HEK293 (cell line): ENCODE results near the gene ABCA2.

Experiments
- BCL6B ChIP-seq: fragments of 450-650 bp; formaldehyde crosslinking; IDR thresholded peaks from 2 replicates; pipeline ENCODE4 v1.5.1; 2017; ENCODE audit warnings: missing biosample characterization, missing genetic modification characterization
- GLIS1 ChIP-seq: fragments of 450-650 bp; formaldehyde crosslinking; IDR thresholded peaks from 2 replicates; pipeline ENCODE4 v1.5.1; 2016; ENCODE audit warnings: missing biosample characterization, missing genetic modification characterization
- HOXA7 ChIP-seq: sonication (generic); formaldehyde crosslinking; IDR thresholded peaks from 2 replicates; pipeline ENCODE4 v1.8.1; 2022; ENCODE audit warnings: missing genetic modification reagents, borderline replicate concordance
- IKZF3 ChIP-seq: fragments of 450-650 bp; IDR thresholded peaks from 2 replicates; pipeline ENCODE4 v1.5.0; 2018; ENCODE audit warnings: missing biosample characterization, mild to moderate bottlenecking, missing genetic modification characterization, moderate library complexity
- MEIS1 ChIP-seq: sonication (generic); formaldehyde crosslinking; IDR thresholded peaks from 2 replicates; pipeline ENCODE4 v1.8.1; 2022; ENCODE audit warnings: missing genetic modification reagents, mild to moderate bottlenecking, borderline replicate concordance
- REPIN1 ChIP-seq: fragments of 450-650 bp; formaldehyde crosslinking; IDR thresholded peaks from 2 replicates; pipeline ENCODE4 v1.5.1; 2017; ENCODE audit warnings: missing biosample characterization, missing genetic modification characterization, low read depth
- SALL2 ChIP-seq: fragments of 450-650 bp; formaldehyde crosslinking; IDR thresholded peaks from 2 replicates; pipeline ENCODE4 v1.5.0; 2017; ENCODE audit warnings: missing biosample characterization, mild to moderate bottlenecking, missing genetic modification characterization, borderline replicate concordance
- ZBTB44 ChIP-seq: fragments of 450-650 bp; IDR thresholded peaks from 2 replicates; pipeline ENCODE4 v1.5.1; 2018; ENCODE audit warnings: missing biosample characterization, mild to moderate bottlenecking, missing genetic modification characterization
- ZNF155 ChIP-seq: fragments of 450-650 bp; formaldehyde crosslinking; IDR thresholded peaks from 2 replicates; pipeline ENCODE4 v1.5.1; 2016; ENCODE audit warnings: missing biosample characterization, missing genetic modification characterization
- ZNF214 ChIP-seq: fragments of 450-650 bp; formaldehyde crosslinking; IDR thresholded peaks from 2 replicates; pipeline ENCODE4 v1.5.1; 2017; ENCODE audit warnings: missing biosample characterization, mild to moderate bottlenecking, missing genetic modification characterization, borderline replicate concordance
- ZNF335 ChIP-seq: fragments of 450-650 bp; formaldehyde crosslinking; conservative IDR thresholded peaks from 2 replicates; pipeline ENCODE4 v1.5.1; 2016; ENCODE audit warnings: missing biosample characterization, missing genetic modification characterization
- ZNF366 ChIP-seq: fragments of 450-650 bp; formaldehyde crosslinking; conservative IDR thresholded peaks from 2 replicates; pipeline ENCODE4 v1.5.1; 2016; ENCODE audit warnings: missing biosample characterization, missing genetic modification characterization
- ZNF398 ChIP-seq: fragments of 450-650 bp; formaldehyde crosslinking; IDR thresholded peaks from 2 replicates; pipeline ENCODE4 v1.5.1; 2017; ENCODE audit warnings: missing biosample characterization, missing genetic modification characterization
- ZNF544 ChIP-seq: fragments of 450-650 bp; formaldehyde crosslinking; IDR thresholded peaks from 2 replicates; pipeline ENCODE4 v1.5.0; 2017; ENCODE audit warnings: missing biosample characterization, missing genetic modification characterization
- ZNF561 ChIP-seq: fragments of 450-650 bp; IDR thresholded peaks from 2 replicates; pipeline ENCODE4 v1.5.1; 2018; ENCODE audit warnings: missing biosample characterization, missing genetic modification characterization, borderline replicate concordance
- ZNF585B ChIP-seq: fragments of 450-650 bp; formaldehyde crosslinking; IDR thresholded peaks from 2 replicates; pipeline ENCODE4 v1.5.1; 2016; ENCODE audit warnings: missing biosample characterization, missing genetic modification characterization
- ZNF639 ChIP-seq: fragments of 450-650 bp; formaldehyde crosslinking; IDR thresholded peaks from 2 replicates; pipeline ENCODE4 v1.5.1; 2016; ENCODE audit warnings: missing biosample characterization, missing genetic modification characterization
- ZNF692 ChIP-seq: fragments of 450-650 bp; formaldehyde crosslinking; IDR thresholded peaks from 2 replicates; pipeline ENCODE4 v1.5.1; 2016; ENCODE audit warnings: missing biosample characterization, missing genetic modification characterization
- ZNF777 ChIP-seq: fragments of 450-650 bp; formaldehyde crosslinking; IDR thresholded peaks from 2 replicates; pipeline ENCODE4 v1.5.1; 2017; ENCODE audit warnings: missing biosample characterization, missing genetic modification characterization, borderline replicate concordance
- ZSCAN4 ChIP-seq: fragments of 450-650 bp; formaldehyde crosslinking; IDR thresholded peaks from 2 replicates; pipeline ENCODE4 v1.5.1; 2017; ENCODE audit warnings: missing biosample characterization, missing genetic modification characterization

ABCA2 gene

GRCh38 chr9:136991993-136992818 is 35.8 kb downstream of the ABCA2 start, which contains the start of gene PAXX (continued):
- TF ChIP-seq REPIN1 (no peak), MEIS1 (CRISPR knock-in tag) (no peak), ZNF398 (tag by site-specific recombination) (peak; percentile 53), SALL2 (tag by site-specific recombination) (no peak), ZNF585B (tag by site-specific recombination) (no peak), ZNF366 (tag by site-specific recombination) (no peak), ZNF692 (tag by site-specific recombination) (peak; percentile 93), BCL6B (tag by site-specific recombination) (no peak), ZSCAN4 (tag by site-specific recombination) (no peak), ZNF639 (no peak), ZNF544 (tag by site-specific recombination) (no peak), ZNF777 (tag by site-specific recombination) (peak; percentile 34; the same call in 1 of the 2 replicates), ZBTB44 (no peak), HOXA7 (CRISPR knock-in tag) (0 out of 2 replicates have a peak, but pooled peaks have one; percentile 53), GLIS1 (tag by site-specific recombination) (peak; percentile 49; the same call in 1 of the 2 replicates), IKZF3 (tag by site-specific recombination) (no peak), ZNF155 (tag by site-specific recombination) (no peak), ZNF561 (tag by site-specific recombination) (no peak; the same call in 1 of the 2 replicates), ZNF335 (tag by site-specific recombination) (peak; percentile 97), ZNF214 (tag by site-specific recombination) (no peak)
